GM12875 (cell line): ENCODE measurements around the gene OR3A2.
"Not testable (repeated sequence)": the region's sequence is repeated elsewhere in the genome, so short reads cannot be mapped to it uniquely, and the experiment has no call there.

ENCODE experiments used
- H3K4me3 ChIP-seq: one replicate; pipeline ENCODE4 v1.5.1; 2011; ENCODE audit warnings: low read depth, low read length, control low read depth
- TF ChIP-seq, protein P1 (sequence below): IDR thresholded peaks from 2 replicates; pipeline ENCODE4 v1.5.1; 2011; ENCODE audit warnings: low read depth, mild to moderate bottlenecking, control low read depth, inconsistent platforms, low read length, moderate library complexity, borderline replicate concordance; ENCODE audit not compliant: insufficient read depth

The OR3A2 gene

DNA sequence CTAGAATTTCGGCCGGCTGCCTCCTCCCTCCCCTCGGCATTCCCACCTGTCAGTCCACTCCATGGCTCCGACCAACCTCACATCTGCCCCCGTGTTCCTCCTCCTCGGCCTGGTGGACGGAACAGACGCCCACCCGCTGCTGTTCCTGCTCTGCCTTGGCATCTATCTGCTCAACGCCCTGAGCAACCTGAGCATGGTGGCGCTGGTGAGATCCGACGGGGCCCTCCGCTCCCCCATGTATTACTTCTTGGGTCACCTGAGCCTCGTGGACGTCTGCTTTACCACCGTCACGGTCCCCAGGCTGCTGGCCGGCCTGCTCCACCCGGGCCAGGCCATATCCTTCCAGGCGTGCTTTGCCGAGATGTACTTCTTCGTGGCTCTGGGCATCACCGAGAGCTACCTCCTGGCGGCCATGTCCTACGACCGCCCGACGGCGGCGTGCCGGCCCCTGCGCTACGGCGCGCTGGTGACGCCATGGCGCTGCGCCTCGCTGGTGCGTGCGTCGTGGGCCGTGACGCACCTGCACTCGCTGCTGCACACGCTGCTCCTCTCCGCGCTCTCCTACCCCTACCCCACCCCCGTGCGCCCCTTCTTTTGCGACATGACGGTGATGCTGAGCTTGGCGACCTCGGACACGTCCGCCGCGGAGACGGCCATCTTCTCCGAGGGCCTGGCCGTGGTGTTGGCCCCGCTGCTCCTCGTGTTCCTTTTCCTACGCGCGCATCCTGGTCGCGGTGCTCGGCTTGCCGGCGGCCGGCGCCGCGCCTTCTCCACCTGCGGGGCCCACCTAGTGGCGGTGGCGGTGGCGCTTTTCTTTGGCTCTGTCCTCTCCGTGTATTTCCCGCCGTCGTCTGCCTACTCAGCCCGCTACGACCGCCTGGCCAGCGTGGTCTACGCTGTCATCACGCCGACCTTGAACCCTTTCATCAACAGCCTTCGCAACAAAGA is at the start of gene OR3A2:
Gene OR3A2, minus strand, starts transcription at position 440 of the 948 bp plus-strand sequence.
- TF ChIP-seq, protein P1, sequence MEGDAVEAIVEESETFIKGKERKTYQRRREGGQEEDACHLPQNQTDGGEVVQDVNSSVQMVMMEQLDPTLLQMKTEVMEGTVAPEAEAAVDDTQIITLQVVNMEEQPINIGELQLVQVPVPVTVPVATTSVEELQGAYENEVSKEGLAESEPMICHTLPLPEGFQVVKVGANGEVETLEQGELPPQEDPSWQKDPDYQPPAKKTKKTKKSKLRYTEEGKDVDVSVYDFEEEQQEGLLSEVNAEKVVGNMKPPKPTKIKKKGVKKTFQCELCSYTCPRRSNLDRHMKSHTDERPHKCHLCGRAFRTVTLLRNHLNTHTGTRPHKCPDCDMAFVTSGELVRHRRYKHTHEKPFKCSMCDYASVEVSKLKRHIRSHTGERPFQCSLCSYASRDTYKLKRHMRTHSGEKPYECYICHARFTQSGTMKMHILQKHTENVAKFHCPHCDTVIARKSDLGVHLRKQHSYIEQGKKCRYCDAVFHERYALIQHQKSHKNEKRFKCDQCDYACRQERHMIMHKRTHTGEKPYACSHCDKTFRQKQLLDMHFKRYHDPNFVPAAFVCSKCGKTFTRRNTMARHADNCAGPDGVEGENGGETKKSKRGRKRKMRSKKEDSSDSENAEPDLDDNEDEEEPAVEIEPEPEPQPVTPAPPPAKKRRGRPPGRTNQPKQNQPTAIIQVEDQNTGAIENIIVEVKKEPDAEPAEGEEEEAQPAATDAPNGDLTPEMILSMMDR = no peak
- H3K4me3 ChIP-seq = no peak within 1 kb of the TSS

DNA sequence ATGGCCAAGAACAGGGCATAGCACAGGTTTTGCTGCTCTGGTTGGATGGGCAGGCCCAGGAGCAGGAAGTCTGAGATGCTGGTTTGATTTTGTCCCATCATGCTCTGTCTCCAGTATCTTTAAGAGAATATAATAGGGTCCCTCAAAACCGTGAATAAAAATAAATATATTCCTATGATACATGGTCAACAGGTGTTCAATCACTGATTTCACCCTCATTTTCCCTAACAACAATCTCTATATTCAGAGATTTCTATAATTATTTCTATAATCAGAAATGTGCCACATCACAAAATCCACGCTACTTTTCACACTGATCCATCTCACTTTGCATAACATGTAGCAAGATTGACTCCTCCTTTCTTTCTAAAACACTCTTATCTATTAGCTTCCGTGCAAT is 47.6 kb upstream of the OR3A2 start, which contains the start of gene OR1E2:
Gene OR1E2, minus strand, starts transcription at position 101 of the 400 bp plus-strand sequence. Its CDS starts 0 bp downstream, at position 101.
- TF ChIP-seq, protein P1 = no peak

GRCh38 chr17:3433215-3433614 is 47.1 kb upstream of the OR3A2 start:
- not testable (repeated sequence) for H3K4me3 ChIP-seq

More for the DNA sequence above, 47.6 kb upstream of the OR3A2 start, which contains the start of gene OR1E2:
- H3K4me3 ChIP-seq = no peak within 1 kb of the TSS

GRCh38 chr17:3418222-3418621 is 32.1 kb upstream of the OR3A2 start:
- no peak overlapping the region for H3K4me3 ChIP-seq
- TF ChIP-seq, protein P1 = no peak

- no peak overlapping the region for H3K4me3 ChIP-seq
- TF ChIP-seq, protein P1 = no peak
Observed at GRCh38 chr17:3415610-3416009, 29.5 kb upstream of the OR3A2 start.

DNA sequence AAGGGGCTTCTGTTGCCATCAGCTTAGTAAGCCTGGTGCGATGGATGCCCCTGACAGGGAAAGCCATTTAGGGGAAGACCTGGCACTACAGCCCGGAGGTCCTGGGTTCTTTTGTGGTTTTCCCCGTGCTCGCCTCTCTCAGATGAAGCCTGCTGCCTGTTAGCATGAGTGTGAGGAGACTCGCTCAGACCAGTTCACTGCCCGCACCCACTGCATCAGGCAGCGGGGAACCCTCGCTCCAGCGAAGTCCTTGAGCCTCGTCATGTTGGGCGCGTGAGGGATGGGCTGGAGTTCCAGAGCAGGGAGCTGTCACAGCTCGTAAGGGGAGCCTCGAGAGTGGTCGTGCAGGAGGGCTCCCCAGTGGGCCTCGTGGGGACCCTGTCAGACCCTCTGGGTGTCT is 26.1 kb upstream of the OR3A2 start:
- H3K4me3 ChIP-seq = not testable (repeated sequence)

- H3K4me3 ChIP-seq = no peak within 1 kb of the TSS
- TF ChIP-seq, protein P1 = no peak
Observed at GRCh38 chr17:3411070-3411469, 25.0 kb upstream of the OR3A2 start, which contains the start of gene OR3A3. TSS of gene OR3A3 (plus strand) at chr17:3411370.

DNA sequence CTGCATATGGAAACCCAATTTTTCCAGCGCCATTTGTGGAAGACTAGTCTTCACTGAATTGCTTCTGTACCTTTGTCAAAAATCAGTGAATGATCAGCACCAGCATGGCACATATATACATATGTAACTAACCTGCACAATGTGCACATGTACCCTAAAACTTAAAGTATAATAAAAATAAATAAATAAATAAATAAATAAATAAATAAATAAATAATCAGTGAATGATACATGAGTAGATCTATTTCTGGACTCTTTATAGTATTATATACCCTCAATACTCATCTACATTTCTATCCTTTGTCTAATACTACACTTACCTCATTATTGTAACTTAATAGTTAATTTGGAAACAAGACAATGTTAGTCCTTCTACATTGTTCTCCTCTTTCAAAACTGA is 17.7 kb upstream of the OR3A2 start:
- not testable (repeated sequence) for H3K4me3 ChIP-seq
